Measurements from ENCODE around the gene COA1.
A peak's percentile ranks its signal among the peaks of the same experiment; 100 is the strongest.

The COA1 gene

DNA sequence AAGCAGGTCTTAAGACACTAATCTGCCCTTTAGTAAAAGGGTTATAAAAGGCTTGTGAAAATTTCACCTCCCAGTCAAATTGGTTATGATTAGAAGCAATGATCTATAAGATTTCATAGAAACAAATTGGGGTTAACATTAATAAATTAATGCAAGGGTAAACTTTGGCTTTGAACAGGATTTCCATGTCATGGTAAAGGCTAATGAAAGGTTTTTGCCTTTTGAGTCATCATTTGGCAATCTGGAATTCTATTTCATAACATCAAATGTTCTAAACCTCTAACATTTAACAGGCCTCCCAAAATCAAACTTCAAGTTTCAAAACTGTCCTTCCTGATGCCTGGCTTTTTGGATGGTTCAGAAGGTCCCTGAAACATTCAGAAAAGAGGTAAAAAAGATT is 62.4 kb downstream of the COA1 start:
- DNase-seq = no peak
- in situ Hi-C loops (cut with MboI; ENCODE audit: low pct_unique_long_range_greater_than_20kb, low sequenced_read_pairs) = no loop called here

DNA sequence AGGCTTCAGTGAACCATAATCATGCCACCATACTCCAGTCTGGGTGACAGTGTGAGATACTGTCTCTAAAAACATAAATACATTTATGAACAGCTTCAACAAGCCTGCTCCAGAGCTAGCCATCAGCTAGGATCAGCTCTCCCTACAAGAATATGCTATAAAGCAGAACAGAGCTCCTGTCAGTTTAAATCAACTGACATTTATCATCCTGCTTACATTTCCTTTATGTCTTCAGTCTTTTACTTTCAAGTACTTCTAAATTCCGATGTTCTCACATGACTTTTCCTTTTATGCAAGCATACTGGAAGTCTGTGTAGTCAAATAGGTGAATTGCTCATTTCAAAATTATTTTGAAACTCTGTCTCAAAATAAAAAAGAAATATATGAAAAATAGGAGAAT is 64.6 kb downstream of the COA1 start:
- in situ Hi-C loops (cut with MboI; ENCODE audit: low pct_unique_long_range_greater_than_20kb, low sequenced_read_pairs) = no loop called here
- DNase-seq = no peak

DNA sequence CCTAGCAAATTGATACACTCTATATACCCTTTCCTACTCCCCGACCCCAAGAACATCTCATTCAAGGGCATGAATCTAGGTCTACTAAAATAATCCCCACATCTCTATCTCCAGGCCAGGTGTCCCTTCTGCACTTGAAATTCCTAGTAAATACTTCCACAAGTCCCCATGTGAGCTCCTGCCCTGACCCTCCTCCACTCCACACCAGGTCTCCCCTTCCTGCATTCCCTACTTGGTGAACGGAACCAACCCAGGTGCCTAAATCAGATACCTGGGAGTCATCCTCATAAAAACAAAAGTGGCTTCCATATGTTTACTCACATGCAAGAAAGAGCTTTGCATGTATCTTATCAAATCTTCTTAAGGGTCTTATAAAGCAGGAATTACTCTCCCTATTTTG is 69.2 kb downstream of the COA1 start:
- no peak for DNase-seq
- in situ Hi-C loops (cut with MboI; ENCODE audit: low pct_unique_long_range_greater_than_20kb, low sequenced_read_pairs) = no loop called here

DNA sequence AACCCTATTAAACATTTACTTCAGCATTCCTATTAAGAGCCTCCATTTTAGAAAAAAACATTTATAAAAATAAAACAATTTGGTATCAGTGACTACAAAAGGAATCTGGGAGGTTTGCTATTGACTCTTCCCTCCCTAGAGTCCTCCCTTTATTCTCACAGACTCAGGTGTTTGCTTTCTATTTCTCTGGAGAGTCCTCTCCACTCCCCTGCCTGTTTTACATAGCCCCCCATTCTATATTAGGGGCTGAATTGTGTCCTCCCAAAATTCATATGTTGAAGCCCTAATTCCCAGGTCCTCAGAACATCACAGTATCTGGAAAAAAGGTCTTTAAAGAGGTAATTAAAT is 69.8 kb downstream of the COA1 start:
- in situ Hi-C loops (cut with MboI; ENCODE audit: low pct_unique_long_range_greater_than_20kb, low sequenced_read_pairs) = no loop called here

DNA sequence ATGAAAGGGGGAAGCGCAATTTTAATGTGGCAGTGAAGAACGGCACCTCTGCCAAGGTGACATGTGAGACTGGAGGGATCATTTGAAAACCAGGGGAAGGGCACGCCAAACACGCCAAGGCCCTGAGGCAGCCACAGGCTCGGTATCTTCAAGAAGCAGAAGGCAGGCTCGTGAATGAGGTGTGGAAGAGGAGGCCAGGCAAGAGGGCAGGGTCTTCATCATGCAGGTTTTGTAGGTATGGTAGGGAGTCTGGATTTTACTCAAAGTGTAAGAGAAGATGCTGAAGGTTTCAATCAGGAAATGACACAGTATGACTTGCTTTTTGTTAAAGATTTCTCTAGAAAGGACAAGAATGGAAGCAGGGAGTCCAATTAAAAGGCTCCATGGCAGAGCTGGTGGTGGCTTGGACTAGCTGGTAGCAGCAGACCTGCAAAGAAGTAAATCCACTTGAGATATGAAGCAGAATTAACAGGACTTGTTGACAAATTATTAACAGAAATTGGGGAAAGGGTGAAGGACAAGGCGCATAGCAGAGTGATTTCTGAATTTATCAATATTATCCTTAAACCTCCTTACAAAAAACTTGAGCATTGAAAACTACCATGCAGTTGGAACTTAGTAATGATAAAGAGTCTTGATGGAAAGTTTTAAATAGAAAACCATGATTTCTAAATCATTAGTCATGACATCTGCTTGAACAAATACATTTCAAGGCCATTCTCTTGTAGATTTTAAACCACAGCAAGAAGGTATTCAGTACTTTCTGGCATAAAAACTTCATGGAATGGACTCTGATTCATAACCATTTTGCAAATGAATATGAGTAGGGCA is 70.4 kb downstream of the COA1 start:
- in situ Hi-C loops (cut with MboI; ENCODE audit: low pct_unique_long_range_greater_than_20kb, low sequenced_read_pairs) = no loop called here
- DNase-seq = no peak

More for the DNA sequence above, 69.8 kb downstream of the COA1 start:
- no peak for DNase-seq

DNA sequence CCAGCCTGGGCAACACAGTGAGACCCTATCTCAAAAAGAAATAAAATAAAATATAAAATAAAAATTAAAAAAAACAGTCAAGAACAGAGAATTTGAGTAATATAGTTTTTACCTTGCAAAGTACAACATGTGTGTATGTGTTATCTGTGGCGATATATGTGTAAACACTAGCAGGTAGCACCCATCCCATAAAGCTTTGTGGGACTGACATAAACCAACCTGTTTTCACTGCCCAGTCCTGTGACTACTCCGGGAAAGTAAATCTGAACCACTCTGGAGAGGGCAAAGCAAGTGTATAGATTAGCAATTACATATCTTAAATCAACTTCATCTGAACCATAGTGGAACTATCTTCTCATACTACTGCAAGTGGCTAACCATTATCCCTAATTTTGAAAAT is 72.3 kb downstream of the COA1 start:
- DNase-seq = no peak
- in situ Hi-C loops (cut with MboI; ENCODE audit: low pct_unique_long_range_greater_than_20kb, low sequenced_read_pairs) = no loop called here

DNA sequence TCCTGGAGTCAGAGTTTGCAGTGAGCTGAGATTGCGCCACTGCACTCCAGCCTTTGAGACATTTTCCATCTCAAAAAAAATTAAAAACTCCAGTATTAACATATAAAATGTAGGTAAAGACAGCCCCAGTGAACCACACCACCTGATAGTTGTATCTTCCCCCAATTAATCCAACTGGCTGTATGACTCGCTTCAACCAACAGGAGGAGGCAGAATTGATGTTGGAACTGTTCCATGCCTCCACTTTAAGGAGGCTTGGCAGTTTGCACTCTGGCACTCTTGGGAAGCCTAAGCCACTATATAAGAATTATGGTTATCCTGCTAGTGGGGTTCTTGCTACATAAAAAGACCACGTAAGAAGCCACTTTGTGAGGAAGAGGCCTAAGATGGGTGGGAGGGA is 73.7 kb downstream of the COA1 start:
- in situ Hi-C loops (cut with MboI; ENCODE audit: low pct_unique_long_range_greater_than_20kb, low sequenced_read_pairs) = no loop called here
- no peak for DNase-seq

DNA sequence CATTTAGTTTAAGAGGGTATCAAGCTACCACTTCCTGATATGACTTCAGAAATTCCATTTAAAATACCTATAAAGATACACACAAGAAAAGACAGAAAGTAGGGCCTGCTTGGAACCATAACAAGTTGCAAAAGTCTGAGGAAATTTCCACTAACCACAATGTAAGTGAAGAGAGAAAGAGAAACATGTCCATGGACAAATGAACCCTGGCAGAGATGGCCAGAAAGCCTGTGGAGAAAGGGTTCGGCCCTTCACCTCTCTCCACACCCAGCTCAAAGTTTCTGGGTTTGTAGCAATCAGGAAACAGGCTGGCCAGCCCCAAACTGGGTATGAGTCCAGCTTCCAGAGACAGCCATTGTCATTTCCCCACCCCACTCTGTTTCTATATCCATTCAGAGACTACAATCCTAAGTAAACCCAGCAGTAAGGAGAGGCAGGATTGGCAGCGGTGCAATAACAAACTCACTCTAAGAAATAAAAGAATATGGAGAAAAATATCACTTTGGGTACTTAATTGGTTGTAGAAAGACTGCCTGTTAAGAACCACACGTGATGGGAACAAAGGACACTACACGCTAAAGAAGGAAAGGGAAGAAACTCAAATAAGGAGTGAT is 75.3 kb downstream of the COA1 start:
- no peak for DNase-seq
- in situ Hi-C loops (cut with MboI; ENCODE audit: low pct_unique_long_range_greater_than_20kb, low sequenced_read_pairs) = no loop called here

DNA sequence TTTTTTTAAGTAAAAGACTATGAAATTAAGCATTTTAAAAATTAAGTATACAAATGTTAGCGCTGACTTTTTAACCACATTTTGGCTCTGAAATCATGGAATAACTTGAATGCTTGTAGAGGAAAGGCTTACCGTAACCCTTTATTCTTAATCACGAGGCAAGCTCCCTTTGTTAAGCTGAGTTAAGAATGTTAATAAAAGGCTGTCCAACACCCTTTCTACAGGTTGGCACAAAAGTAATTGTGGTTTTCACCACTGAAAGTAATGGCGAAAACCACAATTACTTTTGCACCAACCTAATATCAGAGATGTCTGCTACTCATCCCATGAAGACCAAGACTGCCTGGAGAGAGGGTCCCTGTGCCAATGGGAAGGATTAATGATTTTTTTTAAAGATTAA is 75.9 kb downstream of the COA1 start:
- in situ Hi-C loops (cut with MboI; ENCODE audit: low pct_unique_long_range_greater_than_20kb, low sequenced_read_pairs) = no loop called here
- DNase-seq = no peak

DNA sequence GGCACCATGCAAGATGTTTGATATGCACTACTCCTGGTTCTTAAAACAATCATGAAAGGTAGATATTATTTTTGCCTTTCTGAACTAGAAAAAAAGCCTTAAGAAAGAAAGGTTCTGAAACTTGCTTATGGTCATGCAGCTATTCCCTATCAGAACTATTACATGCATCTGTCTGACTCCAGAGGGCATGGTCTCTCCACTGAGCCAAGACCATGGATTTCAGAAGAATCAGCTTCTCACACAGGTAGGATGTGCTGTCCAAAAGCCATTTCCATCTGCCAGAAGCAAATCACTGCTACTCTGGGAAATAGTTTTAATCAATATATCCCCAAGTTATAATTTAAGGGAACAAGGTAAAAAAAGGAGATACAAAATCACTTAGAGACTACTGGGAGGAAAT is 77.0 kb downstream of the COA1 start:
- in situ Hi-C loops (cut with MboI; ENCODE audit: low pct_unique_long_range_greater_than_20kb, low sequenced_read_pairs) = no loop called here
- no peak for DNase-seq

DNA sequence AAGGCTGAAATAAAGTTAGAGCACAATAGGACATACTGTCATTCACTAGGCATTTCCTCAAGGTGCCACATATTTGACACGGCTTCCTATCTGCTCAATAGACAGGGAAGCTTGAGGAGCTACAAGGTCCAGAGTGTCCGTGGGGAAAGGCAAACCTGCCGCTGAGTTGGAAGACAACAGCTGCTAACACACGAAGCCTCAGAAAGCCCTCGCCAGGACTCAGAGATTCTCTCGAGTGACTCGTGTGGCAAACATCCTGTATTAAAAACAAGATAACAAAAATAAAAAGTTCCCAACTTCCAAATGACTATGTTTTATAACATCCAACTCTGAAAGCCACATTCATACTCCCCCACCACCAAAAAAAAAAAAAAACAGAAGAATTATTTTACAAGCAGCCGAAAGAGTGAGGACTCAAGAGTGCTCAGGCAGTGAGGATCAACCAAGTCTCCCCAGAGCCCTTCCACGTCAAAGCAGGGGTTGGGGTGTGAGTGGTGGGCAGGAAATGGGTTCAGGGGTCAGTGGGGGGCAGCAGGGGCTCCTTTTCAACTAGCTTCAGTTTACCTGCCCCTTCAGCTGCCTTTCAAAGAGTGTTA is 78.8 kb downstream of the COA1 start:
- in situ Hi-C loops (cut with MboI; ENCODE audit: low pct_unique_long_range_greater_than_20kb, low sequenced_read_pairs) = no loop called here
- DNase-seq = no peak

DNA sequence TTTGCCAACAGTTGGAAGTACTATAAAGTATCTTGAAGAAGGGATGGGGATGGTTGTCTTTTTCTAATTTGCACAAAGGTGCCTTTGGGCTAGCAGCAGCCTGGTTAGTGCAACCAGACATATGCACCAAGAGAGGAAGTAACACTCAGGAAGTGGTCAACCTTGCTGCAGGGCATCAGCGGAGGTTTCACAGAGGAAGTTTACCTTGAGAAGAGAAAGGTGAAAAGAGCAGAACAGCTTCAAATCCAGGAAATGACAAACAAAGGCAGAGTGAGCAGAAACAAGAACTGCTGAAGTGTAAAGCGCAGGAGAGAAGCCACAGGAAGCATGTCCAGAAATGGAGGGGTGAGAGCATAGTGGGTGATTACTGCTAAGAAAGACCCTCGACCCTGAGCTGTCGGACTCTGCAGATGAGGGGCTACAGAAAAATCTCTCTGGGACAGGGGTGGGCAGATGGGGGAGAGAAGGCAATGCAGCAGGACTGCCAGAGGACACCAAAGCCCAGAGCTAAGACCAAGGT is 79.5 kb downstream of the COA1 start:
- in situ Hi-C loops (cut with MboI; ENCODE audit: low pct_unique_long_range_greater_than_20kb, low sequenced_read_pairs) = no loop called here

DNA sequence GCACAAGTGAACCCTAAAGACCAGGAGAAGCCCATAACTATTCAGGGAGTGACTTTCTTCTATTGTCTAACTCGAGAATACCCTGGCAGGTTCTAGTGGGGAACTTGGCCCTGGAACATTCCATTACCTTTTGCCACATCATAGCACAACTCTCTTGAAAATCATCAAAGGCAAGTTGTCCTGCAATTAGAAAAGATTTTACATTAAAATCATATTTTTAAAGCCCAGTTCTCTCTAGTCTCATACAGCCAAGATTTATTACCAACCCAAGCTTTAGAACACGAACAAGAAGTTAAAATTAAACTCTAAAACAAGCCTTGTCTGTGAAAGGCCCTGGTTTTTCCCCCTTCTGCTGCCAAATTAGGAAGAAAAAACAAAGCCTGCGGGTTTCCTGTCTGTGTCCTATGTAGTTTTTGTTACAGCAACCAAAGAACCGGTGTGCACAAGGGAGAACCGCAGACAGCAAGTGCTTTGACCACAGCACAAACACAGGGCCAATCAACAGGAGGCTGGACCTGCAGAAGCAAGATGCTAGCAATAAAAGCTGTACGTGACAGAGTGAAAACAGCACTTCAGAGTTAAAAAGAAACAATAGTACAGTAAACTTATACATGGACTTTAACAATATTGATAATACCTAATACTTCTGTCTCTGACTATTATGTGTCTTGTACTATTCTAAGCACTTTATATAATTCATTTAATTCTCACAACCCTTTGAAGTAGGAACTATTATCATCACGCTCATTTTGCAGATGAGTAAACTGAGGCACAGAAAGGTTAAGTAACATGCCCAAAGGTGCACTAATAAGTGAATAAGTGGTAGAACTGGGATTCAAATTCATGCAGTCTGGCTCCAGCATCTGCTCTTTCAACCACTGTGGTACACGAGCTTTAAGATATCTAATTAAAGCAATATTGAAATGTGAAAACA is 80.6 kb downstream of the COA1 start:
- peak; percentile 82 for DNase-seq
- in situ Hi-C loops (cut with MboI; ENCODE audit: low pct_unique_long_range_greater_than_20kb, low sequenced_read_pairs) = no loop called here

More for the DNA sequence above, 79.5 kb downstream of the COA1 start:
- DNase-seq = peak; percentile 84

DNA sequence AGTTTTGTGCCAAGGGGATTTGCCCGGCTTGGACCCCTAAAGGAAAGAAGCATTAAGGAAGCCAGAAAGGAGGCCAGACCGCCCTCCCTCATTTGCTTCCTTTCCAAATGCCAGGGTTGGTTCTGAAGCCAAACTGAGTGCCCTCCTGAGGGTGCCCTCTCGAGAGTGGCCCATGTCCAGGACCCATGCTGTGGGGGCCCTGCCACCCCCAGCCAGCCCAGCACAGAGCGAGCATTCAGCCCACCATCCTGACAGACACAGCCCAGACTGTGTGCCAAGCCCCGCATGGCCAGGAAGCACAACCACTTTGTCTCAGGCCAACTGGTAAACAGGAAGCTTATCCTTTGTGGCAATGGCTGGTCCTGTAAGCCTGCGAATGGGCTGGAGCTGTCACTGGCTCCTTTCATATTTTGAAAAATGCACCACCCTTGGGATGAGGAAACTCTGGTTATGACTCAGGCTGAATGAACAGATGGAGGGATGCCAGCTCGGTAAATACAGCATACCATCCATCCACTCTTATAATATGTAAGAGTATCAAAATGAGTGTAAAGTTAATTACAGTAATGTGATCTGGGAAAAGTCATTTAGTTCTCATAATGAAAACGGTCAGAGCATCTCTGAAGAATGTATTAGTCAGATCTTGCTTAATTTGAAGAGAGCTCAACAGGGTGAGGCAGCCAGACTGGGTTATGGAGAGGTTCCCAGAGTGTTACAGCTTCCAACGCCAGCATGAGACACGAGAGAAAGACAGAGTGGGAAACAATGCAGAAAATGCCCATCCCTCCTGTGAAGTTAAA is 81.5 kb downstream of the COA1 start:
- DNase-seq = peak; percentile 23
- in situ Hi-C loops (cut with MboI; ENCODE audit: low pct_unique_long_range_greater_than_20kb, low sequenced_read_pairs) = no loop called here

DNA sequence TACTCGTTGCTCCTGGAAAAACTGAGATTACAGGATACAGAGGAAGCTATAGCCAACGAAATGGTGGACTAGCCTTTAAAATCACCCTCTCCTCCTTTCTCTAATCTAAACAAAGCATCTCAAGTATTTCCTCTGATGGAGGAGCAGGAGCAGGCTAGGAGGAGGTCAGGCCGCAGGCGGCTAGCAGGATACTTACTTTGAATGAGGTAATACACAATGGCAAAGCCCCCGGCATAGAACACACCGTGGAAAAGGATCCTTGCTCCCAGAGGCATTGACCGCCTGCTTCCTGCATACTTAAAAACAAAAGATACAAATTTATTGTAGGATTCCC is 82.0 kb downstream of the COA1 start:
- no peak for DNase-seq
- in situ Hi-C loops (cut with MboI; ENCODE audit: low pct_unique_long_range_greater_than_20kb, low sequenced_read_pairs) = no loop called here

DNA sequence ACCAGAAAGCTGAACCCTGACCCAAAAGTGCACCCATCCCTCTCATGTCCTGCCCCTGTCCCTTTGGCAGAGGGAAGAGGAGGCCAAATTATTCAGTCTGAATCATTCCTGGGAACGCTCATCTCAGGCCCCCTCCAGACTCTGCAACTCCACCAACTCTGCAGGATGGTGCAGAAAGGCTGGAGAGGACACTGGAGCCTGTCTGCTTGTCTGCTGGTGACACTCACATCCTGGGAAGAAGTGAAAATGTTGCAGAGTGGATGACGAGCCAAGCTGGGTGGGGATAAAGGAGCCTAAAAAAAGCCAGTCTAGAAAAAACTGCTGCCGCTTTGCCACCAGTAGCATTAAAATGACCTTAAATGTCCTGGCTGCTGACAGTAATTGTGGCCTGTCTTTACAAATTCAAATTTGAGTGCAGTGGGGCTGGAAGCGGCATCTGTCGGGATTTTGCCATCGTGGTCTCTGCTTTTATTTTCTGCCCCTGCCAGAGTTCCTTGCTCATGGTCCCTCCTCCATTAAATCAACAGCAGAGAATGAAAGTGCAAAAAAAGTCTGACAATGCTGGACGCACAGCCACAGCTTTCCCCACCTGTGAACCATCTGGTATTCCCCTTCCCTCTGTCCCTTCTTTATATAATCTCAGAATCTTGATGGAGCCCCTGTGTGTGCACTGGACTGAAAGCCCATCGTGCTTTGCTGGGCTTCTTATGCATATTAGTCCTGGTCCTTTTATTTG is 82.6 kb downstream of the COA1 start:
- DNase-seq = no peak
- in situ Hi-C loops (cut with MboI; ENCODE audit: low pct_unique_long_range_greater_than_20kb, low sequenced_read_pairs) = no loop called here

DNA sequence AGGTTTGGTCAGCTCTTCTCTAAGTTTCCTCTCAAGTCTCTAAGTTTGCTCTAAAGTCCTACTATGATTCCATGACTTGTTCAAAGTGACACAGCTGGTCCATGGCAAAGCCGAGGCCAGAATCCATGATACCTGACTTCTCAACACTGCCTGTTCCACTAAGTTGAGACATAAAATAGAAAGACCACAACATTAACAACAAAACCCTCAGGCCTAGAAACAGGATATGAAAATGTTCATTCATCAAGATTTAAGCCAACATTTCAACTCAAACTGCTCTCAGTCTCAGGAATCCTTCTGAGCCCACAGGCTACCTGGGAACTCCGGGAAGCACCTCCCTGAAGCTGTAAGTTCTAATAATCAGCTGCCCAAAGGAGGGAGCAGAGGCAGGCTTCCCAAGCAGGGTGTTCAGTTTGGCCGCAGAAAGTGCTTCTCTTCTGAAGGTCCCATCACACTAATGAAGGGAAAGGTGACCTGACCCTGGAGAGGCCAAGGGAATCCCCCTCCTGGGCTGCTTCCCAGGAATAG is 83.6 kb downstream of the COA1 start:
- DNase-seq = no peak
- in situ Hi-C loops (cut with MboI; ENCODE audit: low pct_unique_long_range_greater_than_20kb, low sequenced_read_pairs) = no loop called here

DNA sequence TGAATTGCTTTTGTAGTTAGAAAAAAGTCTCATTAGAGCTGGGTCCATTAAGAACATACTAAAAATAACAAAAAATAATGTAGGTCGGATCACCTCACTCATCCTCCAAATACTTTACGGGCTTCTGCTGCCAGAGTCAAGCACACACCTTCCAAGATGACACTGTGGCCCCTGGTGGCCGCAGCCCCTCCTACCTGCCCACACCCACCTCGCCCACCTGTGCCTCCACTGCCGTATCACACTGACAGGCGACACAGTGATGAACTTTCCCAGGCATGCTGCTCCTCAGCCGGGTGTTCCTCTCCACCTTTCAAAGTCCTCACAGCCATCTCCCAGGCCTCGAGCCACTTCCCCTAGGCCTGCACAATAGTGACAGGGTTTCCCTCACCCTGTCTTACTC is 85.5 kb downstream of the COA1 start:
- no peak for DNase-seq
- in situ Hi-C loops (cut with MboI; ENCODE audit: low pct_unique_long_range_greater_than_20kb, low sequenced_read_pairs) = no loop called here
